Fibroblast of lung (primary cell): Measurements from ENCODE around the gene LMNA. TPM values are rescaled to one million over a fixed set of nuclear protein-coding genes. Genes with fewer than 3 reads are reported as not detected.

ENCODE experiments used
- DNase-seq, 2 donors: peaks; one replicate each; pipeline versions ENCODE4 v3.0.0 to v3.0.0-alpha.2; 2010; ENCODE audit warnings: low read depth in 2 of 2
- H2AFZ ChIP-seq: 2 replicates; pipeline ENCODE4 v1.5.1; 2012; ENCODE audit warnings: low read length, control low read depth, inconsistent platforms
- H3K27ac ChIP-seq: 2 replicates; pipeline ENCODE4 v1.5.1; 2011; ENCODE audit warnings: low read length, control low read depth; ENCODE audit not compliant: insufficient read depth
- H3K27me3 ChIP-seq: 2 replicates; pipeline ENCODE4 v1.5.1; 2011; ENCODE audit warnings: mild to moderate bottlenecking, low read length; ENCODE audit not compliant: control insufficient read depth, insufficient read depth
- H3K36me3 ChIP-seq: 2 replicates; pipeline ENCODE4 v1.5.1; 2011; ENCODE audit warnings: low read length; ENCODE audit not compliant: control insufficient read depth, insufficient read depth
- H3K4me1 ChIP-seq: 2 replicates; pipeline ENCODE4 v1.5.1; 2011; ENCODE audit warnings: low read length; ENCODE audit not compliant: control insufficient read depth, insufficient read depth; ENCODE audit errors: extremely low read depth
- H3K4me2 ChIP-seq: 2 replicates; pipeline ENCODE4 v1.5.1; 2011; ENCODE audit warnings: low read length, control low read depth; ENCODE audit not compliant: insufficient read depth; ENCODE audit errors: extremely low read depth
- H3K4me3 ChIP-seq, 4 experiments: fragments of 200-600 bp in 1 of 4; sonication (generic) in 1 of 4; replicated peaks in 1 of 4; 2 replicates each; pipeline ENCODE4 v1.5.1; 2011 to 2016; ENCODE audit warnings: low read length in 4 of 4, low read depth in 3 of 4, mild to moderate bottlenecking in 3 of 4, control low read depth in 2 of 4, inconsistent platforms in 1 of 4, mixed read lengths in 1 of 4; ENCODE audit not compliant: insufficient read depth in 1 of 4; ENCODE audit errors: control extremely low read depth in 1 of 4
- H3K79me2 ChIP-seq: 2 replicates; pipeline ENCODE4 v1.5.1; 2012; ENCODE audit warnings: mild to moderate bottlenecking, low read length, inconsistent platforms; ENCODE audit not compliant: control insufficient read depth, insufficient read depth
- H3K9ac ChIP-seq: 2 replicates; pipeline ENCODE4 v1.5.1; 2011; ENCODE audit warnings: mild to moderate bottlenecking, low read length, control low read depth; ENCODE audit not compliant: insufficient read depth
- H3K9me3 ChIP-seq: 2 replicates; pipeline ENCODE4 v1.5.1; 2012; ENCODE audit warnings: low read depth, low read length; ENCODE audit not compliant: control insufficient read depth, insufficient read depth
- H4K20me1 ChIP-seq: 2 replicates; pipeline ENCODE4 v1.5.1; 2011; ENCODE audit warnings: low read length; ENCODE audit not compliant: control insufficient read depth, insufficient read depth; ENCODE audit errors: extremely low read depth
- CTCF ChIP-seq, 2 donors: IDR thresholded peaks in 1 of 2; conservative IDR thresholded peaks in 1 of 2; 1 replicate in 1 of 2; 2 replicates in 1 of 2; pipeline ENCODE4 v1.5.1; 2011 to 2012; ENCODE audit warnings: low read length in 2 of 2, control low read depth in 1 of 2, inconsistent platforms in 1 of 2, low read depth in 1 of 2, mild to moderate bottlenecking in 1 of 2
- EZH2 ChIP-seq: IDR thresholded peaks from 2 replicates; pipeline ENCODE4 v1.5.1; 2012; ENCODE audit warnings: low read length, control low read depth, mild to moderate bottlenecking; ENCODE audit errors: missing control alignments
- polyA plus RNA-seq, 2 donors: library from polyadenylated mRNA; depleted of rRNA in 1 of 2; stranded (reverse) in 1 of 2; unstranded in 1 of 2; fragments of >200 nt; gene quantifications; 2 replicates each; pipeline ENCODE4 v1.2.1, GENCODE V29; 2011 to 2012; ENCODE audit warnings: missing spikeins in 1 of 2
- total RNA-seq: library from RNA; depleted of rRNA; stranded (reverse); fragments of >200 nt; gene quantifications from 2 replicates; pipeline ENCODE4 v1.2.1, GENCODE V29; 2014

LMNA gene
- total and polyA plus RNA-seq, 2 donors (not counting 1 experiment from before 2014, with no cell fraction given): 613 to 1,150 TPM

DNA sequence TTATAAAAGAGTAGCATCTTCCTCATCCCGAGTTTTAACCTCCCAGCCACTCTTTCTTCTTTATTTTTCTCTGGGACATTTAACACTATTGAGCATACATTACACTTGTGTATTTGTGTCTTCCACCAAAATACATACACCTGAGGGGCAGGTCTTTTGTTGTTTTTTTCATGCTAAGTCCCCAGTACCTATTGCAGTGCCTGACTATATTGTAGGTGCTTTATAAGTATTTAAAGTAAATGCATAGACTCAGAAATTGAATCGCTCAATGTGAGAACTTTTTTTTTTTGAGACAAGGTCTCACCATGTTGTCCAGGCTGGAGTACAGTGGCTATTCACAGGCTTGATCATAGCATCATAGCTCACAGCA is 31.1 kb downstream of the LMNA start:
- no peak overlapping the region for H3K9ac ChIP-seq
- H3K36me3 ChIP-seq: peaks cover 3% of the 10 kb centered on the region
- no peak overlapping the region for H3K4me2 ChIP-seq
- H3K79me2 ChIP-seq: no peaks in the 10 kb centered on the region
- no peak overlapping the region for H2AFZ ChIP-seq
- no peak overlapping the region for H3K4me3 ChIP-seq
- DNase-seq: no peak
- H4K20me1 ChIP-seq: no peaks in the 10 kb centered on the region
- H3K4me1 ChIP-seq: peaks cover 14% of the 10 kb centered on the region
- peaks cover 7% of the 10 kb centered on the region for H3K27me3 ChIP-seq
- H3K9me3 ChIP-seq: no peaks in the 10 kb centered on the region
- TF ChIP-seq CTCF (conservative IDR thresholded peaks at IDR 0.05 in 1 of 2, IDR thresholded peaks at IDR 0.05 in 1 of 2; ENCODE audit: low read depth in 1 of 2, low read length in 2 of 2) (no peak), EZH2 (no peak)
- no peak overlapping the region for H3K27ac ChIP-seq

- peaks cover 3% of the 10 kb centered on the region for H3K36me3 ChIP-seq
- H3K4me1 ChIP-seq: peaks cover 13% of the 10 kb centered on the region
- no peak overlapping the region for H2AFZ ChIP-seq
- H4K20me1 ChIP-seq: no peaks in the 10 kb centered on the region
- H3K4me3 ChIP-seq: peak overlapping the region in 1 of 4 experiments; percentile 1
- H3K9ac ChIP-seq: no peak overlapping the region
- H3K4me2 ChIP-seq: peak overlapping the region; percentile 27
- H3K9me3 ChIP-seq: no peaks in the 10 kb centered on the region
- H3K27ac ChIP-seq: no peak overlapping the region
- H3K27me3 ChIP-seq: peaks cover 7% of the 10 kb centered on the region
- TF ChIP-seq EZH2: no peak
- TF ChIP-seq CTCF (conservative IDR thresholded peaks at IDR 0.05 in 1 of 2, IDR thresholded peaks at IDR 0.05 in 1 of 2; ENCODE audit: low read depth in 1 of 2, low read length in 2 of 2): peak; percentile 61
- peak; percentile 92 to 94 for DNase-seq
- H3K79me2 ChIP-seq: no peaks in the 10 kb centered on the region
Observed at GRCh38 chr1:156146020-156146768, 31.7 kb downstream of the LMNA start.

GRCh38 chr1:156146769-156147405 is 32.4 kb downstream of the LMNA start:
- Histone ChIP-seq H3K4me2 (peak overlapping the region; percentile 27), H3K79me2 (no peaks in the 10 kb centered on the region), H4K20me1 (no peaks in the 10 kb centered on the region), H3K4me1 (peaks cover 10% of the 10 kb centered on the region), H3K27ac (no peak overlapping the region), H2AFZ (no peak overlapping the region), H3K9me3 (no peaks in the 10 kb centered on the region), H3K36me3 (no peaks in the 10 kb centered on the region), H3K9ac (no peak overlapping the region), H3K27me3 (peaks cover 7% of the 10 kb centered on the region), H3K4me3 (no peak overlapping the region)
- no peak for DNase-seq
- no peak for TF ChIP-seq EZH2
- TF ChIP-seq CTCF (conservative IDR thresholded peaks at IDR 0.05 in 1 of 2, IDR thresholded peaks at IDR 0.05 in 1 of 2; ENCODE audit: low read depth in 1 of 2, low read length in 2 of 2): no peak
